Muscle of leg (tissue), 11 donors: ENCODE data around the gene SLITRK1. TPM values are rescaled to one million over a fixed set of nuclear protein-coding genes. Genes with fewer than 3 reads are reported as not detected.
A peak's percentile ranks its signal among the peaks of the same experiment; 100 is the strongest.

Experiments
- DNase-seq: peaks from one replicate; pipeline ENCODE4 v3.0.0; 2013
- H3K27ac ChIP-seq: one replicate; pipeline ENCODE4 v1.5.1; 2013; ENCODE audit warnings: mild to moderate bottlenecking, low read length, control low read depth
- H3K27me3 ChIP-seq: one replicate; pipeline ENCODE4 v1.6.1; 2013; ENCODE audit warnings: low read length; ENCODE audit not compliant: control insufficient read depth, insufficient read depth
- H3K36me3 ChIP-seq: one replicate; pipeline ENCODE4 v1.6.1; 2013; ENCODE audit warnings: low read length; ENCODE audit not compliant: control insufficient read depth, insufficient read depth
- H3K4me1 ChIP-seq: one replicate; pipeline ENCODE4 v1.6.1; 2013; ENCODE audit warnings: low read length; ENCODE audit not compliant: control insufficient read depth, insufficient read depth
- H3K4me3 ChIP-seq: one replicate; pipeline ENCODE4 v1.5.1; 2013; ENCODE audit warnings: low read length, control low read depth
- H3K9me3 ChIP-seq: replicated peaks from 2 replicates; pipeline ENCODE4 v1.6.1; 2013; ENCODE audit warnings: low read depth, low read length; ENCODE audit not compliant: control insufficient read depth
- WGBS: methylation state at CpG from one replicate; pipeline ENCODE4 v1.1.5; 2013; ENCODE audit warnings: missing lambda C conversion rate; ENCODE audit not compliant: insufficient coverage; 5-methylcytosine and 5-hydroxymethylcytosine counted together
- polyA plus RNA-seq, 8 donors: library from polyadenylated mRNA; unstranded; fragments of 120-200 nt; gene quantifications; one replicate each; pipeline versions ENCODE4 v1.2.1 to v1.2.3, GENCODE V29; 2013; ENCODE audit warnings: inconsistent platforms in 1 of 8, low replicate concordance in 1 of 8; ENCODE audit not compliant: insufficient read length in 8 of 8, insufficient read depth in 1 of 8
- total RNA-seq: library from RNA; stranded (reverse); fragments of 120-200 nt; gene quantifications from one replicate; pipeline ENCODE4 v1.2.4, GENCODE V29; 2013

SLITRK1 gene
- total and polyA plus RNA-seq, 9 donors: 0.11 to 4.5 (median 0.35) TPM

- DNase-seq: no peak
- no peaks in the 10 kb centered on the region for H3K4me1 ChIP-seq
- H3K9me3 ChIP-seq: peaks cover 2% of the 10 kb centered on the region
- H3K27me3 ChIP-seq: peaks cover 29% of the 10 kb centered on the region
- no peak overlapping the region for H3K27ac ChIP-seq
- no peak overlapping the region for H3K4me3 ChIP-seq
- no peaks in the 10 kb centered on the region for H3K36me3 ChIP-seq
Measured at GRCh38 chr13:83884141-83884540, 1.9 kb upstream of the SLITRK1 start.

DNA sequence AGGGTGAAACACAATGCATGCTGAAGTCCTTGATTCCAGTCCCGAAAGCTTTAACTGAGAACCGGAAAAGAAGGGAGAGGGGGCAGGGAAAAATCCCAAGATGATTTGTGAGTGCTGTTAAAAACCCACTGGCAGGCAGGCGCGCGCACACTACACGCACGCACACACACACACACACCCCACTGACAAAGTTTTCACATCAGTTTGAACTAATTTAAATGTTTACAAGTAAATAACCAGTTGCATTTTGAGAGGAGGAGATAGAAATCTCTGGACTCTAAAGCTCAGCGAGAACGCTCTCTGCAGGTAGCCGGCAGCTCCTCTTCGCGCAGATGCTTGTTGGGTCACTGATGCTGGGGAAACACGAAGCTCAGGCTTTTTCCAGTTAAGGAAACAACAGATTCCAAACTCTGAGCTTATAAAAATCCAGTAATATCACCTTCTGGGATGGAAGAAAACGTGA is 818 bp upstream of the SLITRK1 start:
- H3K4me3 ChIP-seq: no peak overlapping the region
- WGBS: 0% methylated on average over 2 of the region's 14 CpGs
- no peaks in the 10 kb centered on the region for H3K4me1 ChIP-seq
- no peak overlapping the region for H3K27ac ChIP-seq
- DNase-seq: peak; percentile 31
- no peaks in the 10 kb centered on the region for H3K9me3 ChIP-seq
- H3K36me3 ChIP-seq: no peaks in the 10 kb centered on the region
- peaks cover 34% of the 10 kb centered on the region for H3K27me3 ChIP-seq

DNA sequence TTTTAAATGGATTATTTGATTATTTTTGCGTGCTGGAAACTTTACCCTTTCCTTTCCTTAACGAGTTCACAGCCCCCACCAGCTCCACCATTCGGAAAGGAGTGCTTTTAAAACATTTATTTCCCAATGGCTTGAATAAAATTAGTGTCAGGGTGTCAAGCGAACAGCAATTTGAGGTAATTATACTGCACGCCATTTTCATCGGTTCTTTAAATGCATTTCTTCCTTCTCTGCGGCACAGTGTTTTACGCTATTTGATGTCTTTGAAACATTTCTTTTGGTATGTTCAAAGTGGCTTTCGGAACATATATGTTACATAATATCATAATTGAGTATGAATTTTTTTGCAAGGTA is 309 bp upstream of the SLITRK1 start:
- H3K27me3 ChIP-seq: peaks cover 34% of the 10 kb centered on the region
- no peaks in the 10 kb centered on the region for H3K9me3 ChIP-seq
- no CpG with 5 or more reads among the region's 9 CpGs for WGBS
- no peaks in the 10 kb centered on the region for H3K36me3 ChIP-seq
- no peak overlapping the region for H3K4me3 ChIP-seq
- DNase-seq: peak; percentile 3
- H3K4me1 ChIP-seq: no peaks in the 10 kb centered on the region
- no peak overlapping the region for H3K27ac ChIP-seq

DNA sequence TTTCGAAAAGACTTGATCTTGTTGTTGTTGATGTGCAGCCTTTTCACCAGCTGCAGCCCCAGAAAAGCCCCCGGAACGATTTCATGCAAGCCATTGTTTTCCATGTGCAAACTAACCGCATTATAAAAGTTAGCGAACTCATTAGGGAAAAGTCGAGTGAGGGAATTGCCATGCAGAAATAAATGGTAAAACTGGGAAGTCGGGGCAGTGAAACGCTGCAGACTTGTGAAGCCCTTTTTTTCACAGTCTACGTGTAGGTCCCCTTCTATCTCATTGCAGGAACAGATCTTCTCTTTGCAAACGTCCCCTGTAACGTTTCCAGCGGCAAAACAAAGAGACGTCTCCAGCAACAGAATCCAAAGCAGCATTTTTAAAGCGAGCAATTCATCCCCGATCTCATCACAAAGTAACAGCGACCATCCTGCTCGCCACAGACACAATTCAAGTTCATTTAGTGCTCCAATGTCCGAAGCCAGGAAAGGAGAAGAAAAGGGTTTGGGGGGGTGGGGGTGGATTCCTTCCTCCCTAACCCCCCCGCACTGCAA is 1.1 kb downstream of the SLITRK1 start:
- 0% methylated on average over 7 of the region's 19 CpGs for WGBS
- peak; percentile 10 for DNase-seq
- H3K27me3 ChIP-seq: peaks cover 34% of the 10 kb centered on the region

DNA sequence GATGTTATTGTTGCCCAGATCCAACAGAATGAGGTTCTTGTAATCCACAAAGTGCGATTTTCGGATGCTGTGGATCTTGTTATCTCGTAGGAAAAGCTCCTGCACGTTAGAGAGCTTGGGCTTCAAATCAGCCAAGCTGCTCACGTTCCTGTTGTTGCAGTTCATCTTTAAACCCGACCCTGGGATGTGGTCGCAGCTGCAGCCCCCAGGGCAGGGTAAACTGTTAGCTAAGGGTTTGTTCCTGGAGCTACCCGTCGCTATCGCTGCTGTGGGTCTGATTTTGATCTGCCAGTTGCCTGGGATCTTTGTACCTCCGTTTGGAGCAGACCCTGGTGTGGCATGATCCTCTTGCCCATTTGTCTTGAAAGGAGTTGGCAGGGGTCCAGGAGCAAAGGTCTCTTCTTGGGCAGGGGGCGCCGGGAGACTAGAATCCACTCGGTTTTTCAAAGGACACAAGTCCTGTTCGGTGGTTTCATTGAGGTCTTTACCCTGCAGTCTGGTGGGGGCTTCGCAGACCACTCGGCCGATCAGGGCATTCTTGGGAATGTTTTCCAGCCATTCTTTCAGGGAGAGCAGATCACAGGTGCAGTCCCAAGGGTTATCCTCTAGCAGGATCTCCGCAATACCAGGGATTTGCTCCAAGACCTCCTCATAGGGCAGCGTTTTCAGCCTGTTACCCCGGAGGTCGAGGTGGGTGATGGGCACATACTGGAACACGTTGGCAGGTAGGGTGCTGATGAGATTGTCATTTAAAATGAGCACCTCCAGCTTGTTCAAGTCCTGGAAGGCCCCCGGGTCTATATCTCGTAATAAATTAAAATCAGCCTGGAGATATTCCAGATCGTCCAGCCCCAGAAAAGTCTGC is 1.8 kb downstream of the SLITRK1 start:
- H3K9me3 ChIP-seq: no peaks in the 10 kb centered on the region
- peaks cover 34% of the 10 kb centered on the region for H3K27me3 ChIP-seq
- 6% methylated on average over 19 of the region's 26 CpGs for WGBS
- DNase-seq: no peak
- H3K4me1 ChIP-seq: no peaks in the 10 kb centered on the region
- H3K4me3 ChIP-seq: peak overlapping the region; percentile 10
- H3K36me3 ChIP-seq: no peaks in the 10 kb centered on the region
- no peak overlapping the region for H3K27ac ChIP-seq

More for the DNA sequence above, 1.1 kb downstream of the SLITRK1 start:
- Histone ChIP-seq H3K4me3 (peak overlapping the region; percentile 10), H3K36me3 (no peaks in the 10 kb centered on the region), H3K9me3 (no peaks in the 10 kb centered on the region), H3K4me1 (no peaks in the 10 kb centered on the region), H3K27ac (no peak overlapping the region)

DNA sequence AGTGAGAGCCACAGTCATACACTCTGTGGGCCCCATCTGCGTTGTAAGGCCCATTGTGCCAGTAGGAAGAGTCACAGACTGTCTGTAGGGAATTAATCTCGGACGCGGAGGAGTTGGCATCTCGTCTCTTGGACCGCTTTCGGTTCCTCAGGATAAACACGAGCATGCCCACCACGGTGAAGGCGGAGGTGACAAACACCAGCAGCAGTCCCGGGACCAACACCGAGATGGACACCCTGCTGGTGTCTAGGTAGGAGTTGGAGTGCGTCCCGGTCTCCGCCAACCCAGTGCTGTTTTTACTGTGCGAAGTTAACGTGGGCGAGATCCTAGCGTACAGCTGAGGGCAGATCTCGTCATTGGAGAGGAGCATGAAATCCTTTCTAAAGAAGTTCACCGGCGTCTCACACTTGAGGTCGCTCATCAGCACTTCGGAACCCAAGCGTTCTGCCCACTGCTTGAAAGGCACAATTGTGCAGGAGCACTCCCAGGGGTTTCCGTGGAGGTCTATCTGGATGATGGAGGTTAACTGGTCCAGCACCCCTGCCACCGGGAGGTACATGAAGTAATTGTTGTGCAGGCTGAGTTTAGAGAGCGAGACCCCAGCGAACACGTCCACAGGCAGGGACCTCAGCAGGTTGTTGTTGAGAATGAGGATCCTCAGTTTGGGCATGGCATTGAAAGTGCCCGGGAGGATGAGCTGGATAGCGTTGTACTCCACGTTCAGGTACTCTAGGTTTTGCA is 2.7 kb downstream of the SLITRK1 start:
- Histone ChIP-seq H3K4me1 (no peaks in the 10 kb centered on the region), H3K36me3 (no peaks in the 10 kb centered on the region), H3K27ac (no peak overlapping the region), H3K4me3 (peak overlapping the region; percentile 9), H3K27me3 (peaks cover 34% of the 10 kb centered on the region), H3K9me3 (no peaks in the 10 kb centered on the region)
- DNase-seq: peak; percentile 3
- WGBS: 4% methylated on average over 33 of the region's 33 CpGs

DNA sequence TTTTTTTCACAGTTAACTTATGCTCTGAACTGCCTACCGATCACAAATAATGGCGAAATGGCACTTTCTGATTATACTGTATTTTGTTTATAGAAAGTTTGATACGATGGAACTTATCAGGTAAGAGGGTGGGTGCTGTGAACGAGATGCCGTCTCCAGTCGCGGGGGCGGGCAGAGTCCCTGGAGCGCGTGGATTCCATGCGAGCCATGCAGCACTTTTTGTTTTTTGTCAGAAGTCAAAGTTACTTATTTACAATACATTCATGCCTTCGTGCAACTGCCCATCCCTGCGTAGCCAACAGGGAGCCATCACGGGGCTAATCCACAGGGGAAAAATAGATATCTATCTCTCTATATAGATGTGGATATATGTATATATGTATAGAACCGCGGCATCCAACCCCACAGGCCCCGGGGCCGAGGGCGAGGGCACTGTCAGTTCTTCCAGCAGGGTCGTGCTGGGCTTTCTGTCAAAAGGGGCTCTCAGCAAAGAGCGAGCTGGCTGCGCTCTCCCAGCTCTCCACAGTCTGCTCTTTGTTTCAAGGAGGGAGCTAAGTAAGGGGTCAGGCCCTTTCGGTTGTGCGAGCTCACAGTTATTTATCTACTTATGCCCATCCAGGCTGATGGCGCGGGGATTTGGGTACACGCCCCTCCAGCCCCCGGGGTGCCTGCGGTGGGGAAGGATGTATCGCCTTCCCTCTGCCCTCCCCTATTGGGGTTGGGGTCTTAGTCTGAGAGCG is 3.4 kb downstream of the SLITRK1 start:
- Histone ChIP-seq H3K9me3 (no peaks in the 10 kb centered on the region), H3K27me3 (peaks cover 34% of the 10 kb centered on the region)
- 3% methylated on average over 10 of the region's 31 CpGs for WGBS

GRCh38 chr13:83877651-83878355 is 4.5 kb downstream of the SLITRK1 start:
- WGBS: 7% methylated on average over 2 of the region's 12 CpGs
- H3K36me3 ChIP-seq: no peaks in the 10 kb centered on the region
- no peak for DNase-seq
- no peak overlapping the region for H3K4me3 ChIP-seq
- no peak overlapping the region for H3K27ac ChIP-seq
- H3K27me3 ChIP-seq: peaks cover 31% of the 10 kb centered on the region
- no peaks in the 10 kb centered on the region for H3K4me1 ChIP-seq
- no peaks in the 10 kb centered on the region for H3K9me3 ChIP-seq

More for the DNA sequence above, 3.4 kb downstream of the SLITRK1 start:
- H3K4me3 ChIP-seq: no peak overlapping the region
- no peak overlapping the region for H3K27ac ChIP-seq
- DNase-seq: no peak
- H3K4me1 ChIP-seq: no peaks in the 10 kb centered on the region
- H3K36me3 ChIP-seq: no peaks in the 10 kb centered on the region

- H3K4me3 ChIP-seq: no peak overlapping the region
- WGBS: no CpG with 5 or more reads among the region's 3 CpGs
- DNase-seq: no peak
- H3K36me3 ChIP-seq: no peaks in the 10 kb centered on the region
- no peaks in the 10 kb centered on the region for H3K9me3 ChIP-seq
- H3K4me1 ChIP-seq: no peaks in the 10 kb centered on the region
- peaks cover 28% of the 10 kb centered on the region for H3K27me3 ChIP-seq
- no peak overlapping the region for H3K27ac ChIP-seq
Measured at GRCh38 chr13:83876546-83876945, 5.7 kb downstream of the SLITRK1 start.
